Panc1 (cell line): Measurements from ENCODE around the gene UGT1A4. TPM values are rescaled to one million over a fixed set of nuclear protein-coding genes. Genes with fewer than 3 reads are reported as not detected.

ENCODE experiments used
- ATAC-seq: fragments of 200-7000 bp; cut with Tn5 transposase; 2 replicates; pipeline ENCODE4 v1.9.1; 2020; ENCODE audit warnings: mild to moderate bottlenecking, moderate library complexity
- Bru-seq: library from RNA; stranded (reverse); fragments of 400-500 nt; gene quantifications from one replicate; lab custom pipeline; 2021; lab: Mats Ljungman, UMichigan
- BruChase-seq, 2 experiments: library from RNA; stranded (reverse); fragments of 400-500 nt; gene quantifications; one replicate each; lab custom pipeline; 2021; lab: Mats Ljungman, UMichigan
- BruUV-seq: library from RNA; stranded (reverse); fragments of 400-500 nt; replicated peaks from 2 replicates; lab custom pipeline; 2021; lab: Mats Ljungman, UMichigan
- CTCF ChIA-PET: fragments of 300-600 bp; sonication (Branson Sonifier 250); formaldehyde crosslinking; loops from one replicate; lab custom pipeline; 2022; ENCODE audit warnings: antibody characterized with exemption; lab: Charles Lee
- POLR2A ChIA-PET: fragments of 300-600 bp; sonication (Branson Sonifier 250); formaldehyde crosslinking; loops from one replicate; lab custom pipeline; 2022; ENCODE audit warnings: antibody characterized with exemption; lab: Charles Lee
- DNase-seq: peaks from one replicate; pipeline ENCODE4 v3.0.0-alpha.2; 2010; ENCODE audit warnings: low read depth, low spot score
- H3K27ac ChIP-seq: 2 replicates; pipeline ENCODE4 v1.5.1; 2011; ENCODE audit warnings: mild to moderate bottlenecking, low read length, inconsistent platforms
- H3K27me3 ChIP-seq: fragments of 200-500 bp; sonication (Bioruptor generic); 2 replicates; pipeline ENCODE4 v1.6.0; 2014; ENCODE audit warnings: low read length, inconsistent platforms; ENCODE audit not compliant: control insufficient read depth, insufficient read depth
- H3K36me3 ChIP-seq: fragments of 200-500 bp; sonication (Bioruptor generic); 2 replicates; pipeline ENCODE4 v1.5.1; 2014; ENCODE audit warnings: inconsistent platforms, mild to moderate bottlenecking, low read length, moderate library complexity; ENCODE audit not compliant: control insufficient read depth, insufficient read depth
- H3K4me1 ChIP-seq: 2 replicates; pipeline ENCODE4 v1.5.1; 2011; ENCODE audit warnings: inconsistent platforms, mild to moderate bottlenecking, low read length, moderate library complexity; ENCODE audit not compliant: control insufficient read depth, insufficient read depth
- H3K4me3 ChIP-seq, 2 experiments: 2 replicates each; pipeline ENCODE4 v1.5.1; 2011 to 2012; ENCODE audit warnings: low read depth in 2 of 2, low read length in 2 of 2, mild to moderate bottlenecking in 2 of 2, inconsistent platforms in 1 of 2, moderate library complexity in 1 of 2
- H3K9me3 ChIP-seq: fragments of 200-500 bp; sonication (Bioruptor generic); 2 replicates; pipeline ENCODE4 v1.5.1; 2014; ENCODE audit warnings: low read depth, mild to moderate bottlenecking, inconsistent platforms, low read length, moderate library complexity; ENCODE audit not compliant: control insufficient read depth, insufficient read depth
- CTCF ChIP-seq: fragments of 450-650 bp; IDR thresholded peaks from 2 replicates; pipeline ENCODE4 v1.5.1; 2017; ENCODE audit warnings: mild to moderate bottlenecking
- POLR2AphosphoS5 ChIP-seq: IDR thresholded peaks from 2 replicates; pipeline ENCODE4 v1.6.1; 2012; ENCODE audit warnings: mild to moderate bottlenecking, low read depth, low read length, moderate library complexity
- REST ChIP-seq, 2 experiments: IDR thresholded peaks; 2 replicates each; pipeline ENCODE4 v1.6.1; 2011 to 2012; ENCODE audit warnings: low read depth in 2 of 2, control low read depth in 1 of 2, low read length in 1 of 2, mild to moderate bottlenecking in 1 of 2, moderate library complexity in 1 of 2; ENCODE audit not compliant: insufficient read depth in 1 of 2
- SIN3A ChIP-seq: IDR thresholded peaks from 2 replicates; pipeline ENCODE4 v1.6.1; 2012; ENCODE audit warnings: low read depth, mild to moderate bottlenecking, low read length, moderate library complexity, borderline replicate concordance; ENCODE audit not compliant: insufficient read depth
- TCF7L2 ChIP-seq: IDR thresholded peaks from 2 replicates; pipeline ENCODE4 v1.6.1; 2011; ENCODE audit warnings: mild to moderate bottlenecking, low read depth, low read length, inconsistent platforms
- in situ Hi-C: cut with HindIII; loops from 2 replicates; pipeline ENCODE4 v1.10.0; 2016; ENCODE audit warnings: low sequenced_read_pairs, low pct_unique_long_range_greater_than_20kb
- intact Hi-C: fragments of 100-400 bp; cut with micrococcal nuclease; formaldehyde crosslinking; loops from one replicate; pipeline ENCODE4 v1.10.0; 2022; ENCODE audit not compliant: unreplicated experiment
- long read RNA-seq: library from polyadenylated mRNA; unstranded; transcript quantifications from one replicate; pipeline ENCODE4 v2.0.0, GENCODE V29; 2021; ENCODE audit not compliant: unreplicated experiment
- polyA plus RNA-seq: library from polyadenylated mRNA; unstranded; fragments of >200 nt; gene quantifications from one replicate; pipeline ENCODE4 v1.2.1, GENCODE V29; 2012; ENCODE audit warnings: missing spikeins; ENCODE audit not compliant: insufficient read length
- total RNA-seq: library from RNA; stranded (reverse); gene quantifications from one replicate; pipeline ENCODE4 v1.2.1, GENCODE V29; 2021; ENCODE audit not compliant: unreplicated experiment

Gene UGT1A4
- not detected for total RNA-seq
- not detected for polyA plus RNA-seq
- not detected for Bru-seq, nascent RNA
- BruChase-seq, experiment 1, labeled RNA remaining after a 2-hour chase, result not detected
- BruChase-seq, experiment 2, labeled RNA remaining after a 6-hour chase, result not detected
- long read RNA-seq, result 0 reads

GRCh38 chr2:233718552-233718951, at the start of gene UGT1A4:
TSS of gene UGT1A4 (plus strand) at chr2:233718736. CDS start at chr2:233718821, 85 bp downstream.
- intact Hi-C loops (no loop called here), in situ Hi-C loops (no loop called here)
- Histone ChIP-seq H3K36me3 (no peaks in the 10 kb centered on the region), H3K27me3 (no peaks in the 10 kb centered on the region), H3K4me1 (no peaks in the 10 kb centered on the region), H3K4me3 (no peak within 1 kb of the TSS), H3K27ac (no peak within 1 kb of the TSS), H3K9me3 (no peaks in the 10 kb centered on the region)
- POLR2A ChIA-PET, result interaction anchor here (0.5 kb wide), 1 partner anchor 241 kb away, joined by 9 read pairs; no protein-coding TSS in a partner anchor
- DNase-seq (no peak), ATAC-seq (no peak)
- CTCF ChIA-PET, result no interaction called here
- BruUV-seq, result no TSS peak
- no peak for TF ChIP-seq TCF7L2
- TF ChIP-seq CTCF, result no peak
- no peak for TF ChIP-seq SIN3A
- no peak for TF ChIP-seq POLR2AphosphoS5
- TF ChIP-seq REST (IDR thresholded peaks at IDR 0.05; ENCODE audit: insufficient read depth in 1 of 2, low read depth in 2 of 2, low read length in 1 of 2), result no peak

GRCh38 chr2:233671290-233672161, 47.0 kb upstream of the UGT1A4 start, which contains the start of gene UGT1A9:
TSS of gene UGT1A9 (plus strand) at chr2:233671898. CDS start at chr2:233671935, 37 bp downstream.
- H3K36me3 ChIP-seq, result no peaks in the 10 kb centered on the region
- no peaks in the 10 kb centered on the region for H3K27me3 ChIP-seq
- POLR2A ChIA-PET, result no interaction called here
- intact Hi-C loops, result no loop called here
- H3K27ac ChIP-seq, result no peak within 1 kb of the TSS
- BruUV-seq, result no TSS peak
- H3K4me3 ChIP-seq, result no peak within 1 kb of the TSS
- CTCF ChIA-PET, result no interaction called here
- no peaks in the 10 kb centered on the region for H3K4me1 ChIP-seq
- ATAC-seq (no peak), DNase-seq (no peak)
- no peaks in the 10 kb centered on the region for H3K9me3 ChIP-seq
- in situ Hi-C loops, result no loop called here
- TF ChIP-seq CTCF (no peak), SIN3A (no peak), POLR2AphosphoS5 (no peak), TCF7L2 (no peak), REST (IDR thresholded peaks at IDR 0.05; ENCODE audit: insufficient read depth in 1 of 2, low read depth in 2 of 2, low read length in 1 of 2) (no peak)
